ENCODE results near the gene RMP24.

The RMP24 gene

DNA sequence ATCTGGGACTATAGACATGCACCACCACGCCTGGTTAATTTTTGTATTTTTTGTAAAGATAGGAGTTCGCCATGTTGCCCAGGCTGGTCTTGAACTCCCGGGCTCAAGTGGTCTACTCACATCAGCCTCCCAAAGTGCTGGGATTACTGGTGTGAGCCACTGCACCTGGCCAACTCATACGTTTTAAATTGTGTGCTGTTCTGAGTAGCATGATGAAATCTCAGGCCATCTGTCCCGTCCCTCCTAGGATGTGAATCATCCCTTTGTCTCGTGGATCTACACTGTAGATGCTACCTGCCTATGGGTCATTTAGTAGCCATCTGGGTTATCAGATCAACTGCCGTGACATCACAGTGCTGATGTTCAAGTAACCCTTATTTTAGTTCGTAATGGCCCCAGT, 38.5 kb upstream of the RMP24 start:
- H3K9me3 ChIP-seq: peaks cover 5% of the 10 kb centered on the region
- ATAC-seq: no peak
- TF ChIP-seq, protein P1, sequence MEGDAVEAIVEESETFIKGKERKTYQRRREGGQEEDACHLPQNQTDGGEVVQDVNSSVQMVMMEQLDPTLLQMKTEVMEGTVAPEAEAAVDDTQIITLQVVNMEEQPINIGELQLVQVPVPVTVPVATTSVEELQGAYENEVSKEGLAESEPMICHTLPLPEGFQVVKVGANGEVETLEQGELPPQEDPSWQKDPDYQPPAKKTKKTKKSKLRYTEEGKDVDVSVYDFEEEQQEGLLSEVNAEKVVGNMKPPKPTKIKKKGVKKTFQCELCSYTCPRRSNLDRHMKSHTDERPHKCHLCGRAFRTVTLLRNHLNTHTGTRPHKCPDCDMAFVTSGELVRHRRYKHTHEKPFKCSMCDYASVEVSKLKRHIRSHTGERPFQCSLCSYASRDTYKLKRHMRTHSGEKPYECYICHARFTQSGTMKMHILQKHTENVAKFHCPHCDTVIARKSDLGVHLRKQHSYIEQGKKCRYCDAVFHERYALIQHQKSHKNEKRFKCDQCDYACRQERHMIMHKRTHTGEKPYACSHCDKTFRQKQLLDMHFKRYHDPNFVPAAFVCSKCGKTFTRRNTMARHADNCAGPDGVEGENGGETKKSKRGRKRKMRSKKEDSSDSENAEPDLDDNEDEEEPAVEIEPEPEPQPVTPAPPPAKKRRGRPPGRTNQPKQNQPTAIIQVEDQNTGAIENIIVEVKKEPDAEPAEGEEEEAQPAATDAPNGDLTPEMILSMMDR (IDR thresholded peaks at IDR 0.05): no peak
- H3K4me3 ChIP-seq: no peak overlapping the region
- intact Hi-C loops (cut with DNase I): no loop called here
- DNase-seq: no peak
- no peaks in the 10 kb centered on the region for H3K27me3 ChIP-seq (ENCODE audit: insufficient read depth in 3 of 3, low read length in 2 of 3)
- H3K36me3 ChIP-seq (ENCODE audit: insufficient read depth in 1 of 2, low read depth in 1 of 2): no peaks in the 10 kb centered on the region
- whole genome bisulfite sequencing, 3 donors: 61 to 72% (median 71%) methylated on average over 8 of the region's 8 CpGs
- H3K4me1 ChIP-seq: no peaks in the 10 kb centered on the region
- no peak overlapping the region for H3K27ac ChIP-seq

DNA sequence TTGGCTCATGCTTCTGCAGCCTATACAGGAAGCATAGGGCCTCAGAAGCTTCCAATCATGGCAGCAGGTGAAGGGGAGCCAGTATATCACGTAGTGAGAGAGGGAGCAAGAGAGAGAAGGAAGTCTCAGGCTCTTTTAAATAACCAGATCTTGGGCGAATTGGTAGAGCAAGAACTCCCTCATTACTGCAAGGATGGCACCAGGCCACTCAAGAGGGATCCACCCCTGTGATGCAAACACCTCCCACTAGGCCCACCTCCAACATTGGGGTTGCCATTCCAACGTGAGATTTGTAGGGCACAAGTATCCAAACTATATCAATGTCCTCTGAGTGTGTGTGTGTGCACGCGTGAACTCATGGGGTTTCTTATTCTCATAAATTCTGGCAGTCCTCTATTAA, 37.6 kb upstream of the RMP24 start:
- peaks cover 5% of the 10 kb centered on the region for H3K9me3 ChIP-seq
- H3K27me3 ChIP-seq (ENCODE audit: insufficient read depth in 3 of 3, low read length in 2 of 3): no peaks in the 10 kb centered on the region
- H3K27ac ChIP-seq: no peak overlapping the region
- no peak overlapping the region for H3K4me3 ChIP-seq
- ATAC-seq (no peak), DNase-seq (no peak)
- WGBS, 3 donors: 73 to 77% (median 75%) methylated on average over 5 of the region's 5 CpGs
- intact Hi-C loops (cut with DNase I): no loop called here
- TF ChIP-seq, protein P1 (IDR thresholded peaks at IDR 0.05): no peak
- H3K4me1 ChIP-seq: no peaks in the 10 kb centered on the region
- no peaks in the 10 kb centered on the region for H3K36me3 ChIP-seq (ENCODE audit: insufficient read depth in 1 of 2, low read depth in 1 of 2)

DNA sequence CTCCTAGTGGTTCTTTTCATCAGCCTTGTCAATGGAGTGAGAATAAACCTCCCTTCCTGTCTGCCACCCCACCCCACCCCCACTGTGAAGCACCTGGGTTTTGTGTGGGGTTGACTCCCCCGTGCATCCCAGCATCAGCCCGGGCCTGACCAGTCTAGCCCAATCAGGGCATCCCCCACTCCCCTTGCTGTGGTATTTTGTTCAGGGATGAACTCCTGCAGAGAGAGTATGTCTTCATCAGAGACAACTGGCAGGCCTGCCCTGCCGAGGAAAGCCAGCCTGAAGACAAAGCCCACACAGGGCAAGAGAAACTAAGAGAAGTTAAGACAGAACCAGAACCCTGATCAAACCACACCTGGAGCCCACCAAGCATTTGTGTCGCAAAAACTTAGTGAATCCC, 36.7 kb upstream of the RMP24 start:
- WGBS, 3 donors: 53 to 76% (median 67%) methylated on average over 4 of the region's 4 CpGs

DNA sequence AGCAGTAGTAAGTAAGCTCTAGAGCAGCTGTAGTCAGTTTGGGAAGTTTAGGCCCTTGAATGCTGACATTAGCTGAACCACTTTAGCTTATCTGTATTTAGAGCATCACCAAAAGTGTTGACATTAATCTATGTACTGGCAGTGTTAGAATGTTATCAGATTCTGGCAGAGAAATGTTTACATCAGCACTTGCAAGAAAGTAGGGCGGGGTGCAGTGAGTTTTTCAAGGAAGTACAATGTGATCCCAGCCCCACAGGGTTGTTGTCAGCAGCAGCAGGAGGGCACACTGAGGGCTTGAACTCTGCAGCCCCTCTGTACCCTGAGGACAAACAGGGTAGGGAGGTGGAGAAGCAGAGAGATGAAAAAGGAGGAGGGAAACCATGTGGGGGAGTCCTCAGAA, 35.5 kb upstream of the RMP24 start:
- intact Hi-C loops (cut with DNase I): no loop called here
- no peak for ATAC-seq
- no peak overlapping the region for H3K27ac ChIP-seq

More for the DNA sequence above, 36.7 kb upstream of the RMP24 start:
- ATAC-seq: no peak
- Histone ChIP-seq H3K9me3 (no peaks in the 10 kb centered on the region), H3K4me3 (no peak overlapping the region), H3K4me1 (no peaks in the 10 kb centered on the region), H3K27me3 (ENCODE audit: insufficient read depth in 3 of 3, low read length in 2 of 3) (no peaks in the 10 kb centered on the region), H3K36me3 (ENCODE audit: insufficient read depth in 1 of 2, low read depth in 1 of 2) (no peaks in the 10 kb centered on the region), H3K27ac (no peak overlapping the region)
- DNase-seq: no peak
- TF ChIP-seq, protein P1 (IDR thresholded peaks at IDR 0.05): no peak
- intact Hi-C loops (cut with DNase I): no loop called here

DNA sequence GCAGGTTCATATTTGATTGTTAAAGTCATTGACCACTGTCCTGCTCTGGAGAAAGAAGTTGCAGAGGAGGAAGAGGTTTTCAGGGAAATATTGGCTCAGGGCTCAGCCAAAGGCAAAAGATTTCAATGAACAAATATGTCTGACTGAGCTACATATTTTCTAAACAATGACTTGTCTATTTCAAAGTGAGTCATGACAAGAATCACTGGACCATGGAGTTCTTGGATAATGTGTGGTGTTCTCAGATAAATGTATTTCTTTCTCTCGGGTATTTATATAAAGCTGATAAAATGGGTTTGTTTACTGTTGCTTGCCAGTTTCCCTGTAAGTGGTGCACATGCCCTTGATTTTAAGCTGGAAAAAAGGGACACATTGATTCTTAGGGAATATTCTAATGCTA, 34.3 kb upstream of the RMP24 start:
- H3K27ac ChIP-seq: no peak overlapping the region
- H3K27me3 ChIP-seq (ENCODE audit: insufficient read depth in 3 of 3, low read length in 2 of 3): no peaks in the 10 kb centered on the region
- DNase-seq (no peak), ATAC-seq (no peak)
- H3K36me3 ChIP-seq (ENCODE audit: insufficient read depth in 1 of 2, low read depth in 1 of 2): no peaks in the 10 kb centered on the region
- H3K4me1 ChIP-seq: no peaks in the 10 kb centered on the region
- no peak overlapping the region for H3K4me3 ChIP-seq
- intact Hi-C loops (cut with DNase I): no loop called here
- TF ChIP-seq, protein P1 (IDR thresholded peaks at IDR 0.05): no peak
- H3K9me3 ChIP-seq: no peaks in the 10 kb centered on the region
- WGBS, 3 donors: 51 to 72% (median 67%) methylated on average over 1 of the region's 1 CpG

More for the DNA sequence above, 35.5 kb upstream of the RMP24 start:
- Histone ChIP-seq H3K9me3 (no peaks in the 10 kb centered on the region), H3K4me1 (no peaks in the 10 kb centered on the region), H3K27me3 (ENCODE audit: insufficient read depth in 3 of 3, low read length in 2 of 3) (no peaks in the 10 kb centered on the region), H3K4me3 (no peak overlapping the region), H3K36me3 (ENCODE audit: insufficient read depth in 1 of 2, low read depth in 1 of 2) (no peaks in the 10 kb centered on the region)
- 77 to 94% (median 94%) methylated on average over 1 of the region's 1 CpG for WGBS, 3 donors
- TF ChIP-seq, protein P1 (IDR thresholded peaks at IDR 0.05): no peak
- DNase-seq: no peak
